H9 (cell line): ENCODE results near the gene DLK1. TPM values are rescaled to one million over a fixed set of nuclear protein-coding genes. Genes with fewer than 3 reads are reported as not detected.

Experiments used
- DNase-seq: peaks from one replicate; pipeline ENCODE4 v3.0.0-alpha.2; 2017
- H2AFZ ChIP-seq: one replicate; pipeline ENCODE4 v1.6.1; 2013; ENCODE audit warnings: mild to moderate bottlenecking, low read length, control low read depth, moderate library complexity
- H2AK5ac ChIP-seq: 2 replicates; pipeline ENCODE4 v1.6.1; 2013; ENCODE audit warnings: low read length, control low read depth, mixed read lengths; ENCODE audit not compliant: insufficient read length
- H2BK120ac ChIP-seq: one replicate; pipeline ENCODE4 v1.6.1; 2013; ENCODE audit warnings: low read depth, mild to moderate bottlenecking, low read length, control low read depth, inconsistent platforms; ENCODE audit not compliant: poor library complexity, severe bottlenecking
- H2BK12ac ChIP-seq: 2 replicates; pipeline ENCODE4 v1.6.1; 2013; ENCODE audit warnings: low read length, control low read depth, mixed read lengths, low read depth; ENCODE audit not compliant: insufficient read length
- H2BK15ac ChIP-seq: 2 replicates; pipeline ENCODE4 v1.6.1; 2013; ENCODE audit warnings: low read depth, low read length, control low read depth
- H2BK20ac ChIP-seq: one replicate; pipeline ENCODE4 v1.6.1; 2013; ENCODE audit warnings: low read depth, mild to moderate bottlenecking, low read length, control low read depth, inconsistent platforms; ENCODE audit not compliant: poor library complexity, severe bottlenecking
- H2BK5ac ChIP-seq: 2 replicates; pipeline ENCODE4 v1.6.1; 2013; ENCODE audit warnings: low read length, control low read depth, mixed read lengths; ENCODE audit not compliant: insufficient read length
- H3K14ac ChIP-seq: 2 replicates; pipeline ENCODE4 v1.6.1; 2013; ENCODE audit warnings: low read length, control low read depth; ENCODE audit not compliant: insufficient read depth
- H3K18ac ChIP-seq: 2 replicates; pipeline ENCODE4 v1.6.1; 2013; ENCODE audit warnings: low read depth, mild to moderate bottlenecking, mixed read lengths, low read length, control low read depth; ENCODE audit not compliant: insufficient read length
- H3K23ac ChIP-seq: 2 replicates; pipeline ENCODE4 v1.6.1; 2013; ENCODE audit warnings: low read length, control low read depth, mixed read lengths, low read depth; ENCODE audit not compliant: insufficient read length
- H3K23me2 ChIP-seq: 2 replicates; pipeline ENCODE4 v1.6.1; 2013; ENCODE audit warnings: low read depth, mild to moderate bottlenecking, mixed read lengths, low read length, control low read depth; ENCODE audit not compliant: insufficient read length, poor library complexity, severe bottlenecking
- H3K27ac ChIP-seq: 2 replicates; pipeline ENCODE4 v1.5.1; 2013; ENCODE audit warnings: low read length, control low read depth, mixed read lengths, low read depth; ENCODE audit not compliant: insufficient read length
- H3K27me3 ChIP-seq: 2 replicates; pipeline ENCODE4 v1.6.1; 2013; ENCODE audit warnings: low read length, control low read depth, inconsistent platforms; ENCODE audit not compliant: insufficient read depth
- H3K4ac ChIP-seq: 2 replicates; pipeline ENCODE4 v1.6.1; 2013; ENCODE audit warnings: low read depth, mild to moderate bottlenecking, control low read depth, inconsistent platforms, low read length, moderate library complexity
- H3K4me1 ChIP-seq: 2 replicates; pipeline ENCODE4 v1.6.1; 2013; ENCODE audit warnings: low read length, control low read depth, inconsistent platforms; ENCODE audit not compliant: insufficient read depth
- H3K4me2 ChIP-seq: 2 replicates; pipeline ENCODE4 v1.6.1; 2013; ENCODE audit warnings: low read length, control low read depth, mixed read lengths; ENCODE audit not compliant: insufficient read length, insufficient read depth
- H3K56ac ChIP-seq: 2 replicates; pipeline ENCODE4 v1.6.1; 2013; ENCODE audit warnings: low read depth, mild to moderate bottlenecking, mixed read lengths, low read length, control low read depth; ENCODE audit not compliant: insufficient read length
- H3K79me1 ChIP-seq: 2 replicates; pipeline ENCODE4 v1.6.1; 2013; ENCODE audit warnings: low read depth, mild to moderate bottlenecking, moderate library complexity, low read length, control low read depth, inconsistent platforms; ENCODE audit not compliant: insufficient read depth, poor library complexity, severe bottlenecking
- H3K79me2 ChIP-seq: 2 replicates; pipeline ENCODE4 v1.6.1; 2013; ENCODE audit warnings: low read length, control low read depth, inconsistent platforms; ENCODE audit not compliant: insufficient read depth
- H3K9ac ChIP-seq: 2 replicates; pipeline ENCODE4 v1.6.1; 2013; ENCODE audit warnings: low read length, control low read depth, mixed read lengths; ENCODE audit not compliant: insufficient read length; ENCODE audit errors: extremely low read depth
- H3K9me3 ChIP-seq: one replicate; pipeline ENCODE4 v1.6.1; 2013; ENCODE audit warnings: low read depth, low read length, inconsistent platforms; ENCODE audit not compliant: control insufficient read depth
- H3T11ph ChIP-seq: one replicate; pipeline ENCODE4 v1.6.1; 2013; ENCODE audit warnings: mild to moderate bottlenecking, low read length, control low read depth, inconsistent platforms
- H4K20me1 ChIP-seq: one replicate; pipeline ENCODE4 v1.6.1; 2013; ENCODE audit not compliant: control insufficient read depth, insufficient read length, insufficient read depth
- H4K5ac ChIP-seq: 2 replicates; pipeline ENCODE4 v1.6.1; 2013; ENCODE audit warnings: low read depth, mild to moderate bottlenecking, mixed read lengths, low read length, control low read depth; ENCODE audit not compliant: insufficient read length
- H4K8ac ChIP-seq: replicated peaks from 2 replicates; pipeline ENCODE4 v1.6.1; 2013; ENCODE audit warnings: low read length, control low read depth, mixed read lengths, low read depth; ENCODE audit not compliant: insufficient read length
- H4K91ac ChIP-seq: 2 replicates; pipeline ENCODE4 v1.6.1; 2013; ENCODE audit warnings: low read depth, mild to moderate bottlenecking, moderate library complexity, mixed read lengths, low read length, control low read depth; ENCODE audit not compliant: insufficient read length
- H3K27ac Mint-ChIP-seq, 3 experiments: 2 replicates in 2 of 3; 3 replicates in 1 of 3; pipeline ENCODE4 v1.8.0; 2020 to 2021; ENCODE audit warnings: mixed read lengths in 3 of 3, mild to moderate bottlenecking in 1 of 3, moderate library complexity in 1 of 3
- H3K27me3 Mint-ChIP-seq: 2 replicates; pipeline ENCODE4 v1.8.0; 2021; ENCODE audit warnings: low read depth, mild to moderate bottlenecking, moderate library complexity, mixed read lengths
- H3K36me3 Mint-ChIP-seq, 3 experiments: 2 replicates in 2 of 3; 3 replicates in 1 of 3; pipeline ENCODE4 v1.8.0; 2020 to 2021; ENCODE audit warnings: low read depth in 3 of 3, mixed read lengths in 3 of 3; ENCODE audit not compliant: insufficient read depth in 1 of 3
- H3K4me1 Mint-ChIP-seq, 2 experiments: 2 replicates each; pipeline ENCODE4 v1.8.0; 2020; ENCODE audit warnings: mixed read lengths in 2 of 2
- H3K4me3 Mint-ChIP-seq, 2 experiments: 2 replicates in 1 of 2; 3 replicates in 1 of 2; pipeline ENCODE4 v1.8.0; 2020 to 2021; ENCODE audit warnings: mild to moderate bottlenecking in 2 of 2, mixed read lengths in 2 of 2, moderate library complexity in 1 of 2
- H3K9me3 Mint-ChIP-seq, 2 experiments: 2 replicates in 1 of 2; 3 replicates in 1 of 2; pipeline ENCODE4 v1.8.0; 2020; ENCODE audit warnings: mild to moderate bottlenecking in 2 of 2, mixed read lengths in 2 of 2, moderate library complexity in 1 of 2
- CTCF ChIP-seq: fragments of 200-600 bp; sonication (generic); conservative IDR thresholded peaks from 3 replicates; pipeline ENCODE4 v1.8.0; 2021; ENCODE audit warnings: antibody characterized with exemption, mild to moderate bottlenecking
- WGBS: extraction: QIAGEN DNeasy Blood & Tissue Kit; methylation state at CpG from one replicate; pipeline ENCODE4 v1.1.7; 2013; ENCODE audit warnings: missing lambda C conversion rate, low lambda C conversion rate, mixed read lengths; ENCODE audit not compliant: insufficient read length; ENCODE audit errors: extremely low coverage; 5-methylcytosine and 5-hydroxymethylcytosine counted together
- total RNA-seq: library from RNA; stranded (reverse); gene quantifications from 2 replicates; pipeline ENCODE4 v1.2.1, GENCODE V29; 2021

DLK1 gene
- total RNA-seq, 1 experiment from 2014 or later, result 2.8 TPM

GRCh38 chr14:100706860-100707259 is 19.8 kb upstream of the DLK1 start:
- Histone ChIP-seq H2AFZ (no peak overlapping the region), H3K4me1 (no peaks in the 10 kb centered on the region), H2AK5ac (no peak overlapping the region), H2BK20ac (no peak overlapping the region), H3K9me3 (no peaks in the 10 kb centered on the region), H3K23me2 (no peaks in the 10 kb centered on the region), H2BK15ac (no peak overlapping the region), H3K23ac (no peak overlapping the region), H4K20me1 (no peaks in the 10 kb centered on the region), H3K79me1 (no peaks in the 10 kb centered on the region), H3K9ac (no peak overlapping the region), H3K56ac (no peak overlapping the region), H2BK120ac (no peak overlapping the region), H4K8ac (peak overlapping the region; percentile 3), H3K4ac (no peak overlapping the region), H3K4me2 (no peak overlapping the region), H4K91ac (no peak overlapping the region), H2BK5ac (no peak overlapping the region), H3K27ac (no peak overlapping the region), H2BK12ac (no peak overlapping the region), H3K18ac (peak overlapping the region; percentile 28), H4K5ac (no peak overlapping the region), H3K14ac (no peak overlapping the region), H3K79me2 (no peaks in the 10 kb centered on the region), H3T11ph (no peak overlapping the region), H3K27me3 (no peaks in the 10 kb centered on the region; the same call in 1 of the 2 replicates)
- Mint-ChIP-seq H3K9me3 (peaks cover 0 to 7% of the 10 kb centered on the region in 2 experiments; a peak in 2 of 5 replicates), H3K4me1 (peaks cover 22 to 25% of the 10 kb centered on the region in 2 experiments), H3K27me3 (peaks cover 42% of the 10 kb centered on the region), H3K27ac (peak overlapping the region in 1 of 3 experiments; percentile 24; a peak in 2 of 7 replicates), H3K4me3 (no peak overlapping the region; a peak in 1 of 5 replicates), H3K36me3 (no peaks in the 10 kb centered on the region)
- WGBS, result 100% methylated on average over 2 of the region's 5 CpGs
- no peak for DNase-seq
- TF ChIP-seq CTCF, result no peak
